HCT116 (cell line): ENCODE data around the gene GPR12. TPM values are rescaled to one million over a fixed set of nuclear protein-coding genes. Genes with fewer than 3 reads are reported as not detected.

Experiments used
- ATAC-seq: fragments of 200-7000 bp; cut with Tn5 transposase; 2 replicates; pipeline ENCODE4 v1.9.1; 2020; ENCODE audit warnings: mild to moderate bottlenecking, moderate library complexity
- BruUV-seq: library from RNA; stranded (reverse); fragments of 400-500 nt; replicated peaks from 2 replicates; lab custom pipeline; 2021; lab: Mats Ljungman, UMichigan
- CTCF ChIA-PET: fragments of 300-600 bp; sonication (Branson Sonifier 250); formaldehyde crosslinking; loops from one replicate; lab custom pipeline; 2021; ENCODE audit warnings: antibody characterized with exemption; lab: Charles Lee
- POLR2A ChIA-PET: fragments of 300-600, 350-600 bp; sonication (Branson Sonifier 250); formaldehyde crosslinking; loops from one replicate; lab custom pipeline; 2021; ENCODE audit warnings: antibody characterized with exemption; lab: Charles Lee
- RAD21 ChIA-PET, 2 experiments: fragments of 300-600 bp; sonication (Branson Sonifier 250); formaldehyde crosslinking; loops; one replicate each; lab custom pipeline; 2023; ENCODE audit warnings: low total read pairs in 2 of 2; ENCODE audit not compliant: uncharacterized antibody in 2 of 2, unreplicated experiment in 2 of 2, low non-redundant PET in 1 of 2; lab: Charles Lee
- DNase-seq: peaks from one replicate; pipeline ENCODE4 v3.0.0-alpha.2; 2010; ENCODE audit warnings: low read depth, low spot score
- H2AFZ ChIP-seq: fragments of 200-600 bp; shearing (Covaris generic), sonication (generic); 2 replicates; pipeline ENCODE4 v1.6.1; 2017; ENCODE audit warnings: low read depth, mixed run types, mixed read lengths, antibody characterized with exemption, low read length; ENCODE audit not compliant: poor library complexity, severe bottlenecking
- H3K27ac ChIP-seq: 2 replicates; pipeline ENCODE4 v1.5.1; 2012; ENCODE audit warnings: low read depth, low read length
- H3K27me3 ChIP-seq: fragments of 200-600 bp; sonication (generic); 2 replicates; pipeline ENCODE4 v1.6.1; 2016; ENCODE audit warnings: mixed run types, low read length, mixed read lengths; ENCODE audit not compliant: insufficient read depth
- H3K36me3 ChIP-seq, 2 experiments: fragments of 200-500 bp in 1 of 2; fragments of 200-600 bp in 1 of 2; sonication (Bioruptor generic) in 1 of 2; sonication (generic) in 1 of 2; 2 replicates each; pipeline versions ENCODE4 v1.5.1 to v1.6.1; 2014 to 2016; ENCODE audit warnings: low read length in 2 of 2, inconsistent platforms in 1 of 2, mixed read lengths in 1 of 2, mixed run types in 1 of 2; ENCODE audit not compliant: insufficient read depth in 2 of 2, control insufficient read depth in 1 of 2
- H3K4me1 ChIP-seq, 2 experiments: fragments of 200-600 bp in 1 of 2; sonication (generic) in 1 of 2; 2 replicates each; pipeline versions ENCODE4 v1.5.1 to v1.6.1; 2012 to 2017; ENCODE audit warnings: low read length in 2 of 2, inconsistent platforms in 1 of 2, mild to moderate bottlenecking in 1 of 2, mixed read lengths in 1 of 2, mixed run types in 1 of 2, moderate library complexity in 1 of 2; ENCODE audit not compliant: insufficient read depth in 2 of 2, control insufficient read depth in 1 of 2
- H3K4me2 ChIP-seq: fragments of 200-600 bp; sonication (generic); 2 replicates; pipeline ENCODE4 v1.6.1; 2017; ENCODE audit warnings: mixed run types, low read length, mixed read lengths
- H3K4me3 ChIP-seq, 2 experiments: fragments of 200-600 bp in 1 of 2; sonication (generic) in 1 of 2; replicated peaks in 1 of 2; 2 replicates each; pipeline ENCODE4 v1.5.1; 2011 to 2016; ENCODE audit warnings: low read length in 2 of 2, control low read depth in 1 of 2, low read depth in 1 of 2, mild to moderate bottlenecking in 1 of 2, mixed read lengths in 1 of 2, mixed run types in 1 of 2
- H3K79me2 ChIP-seq: fragments of 200-600 bp; sonication (generic); 2 replicates; pipeline ENCODE4 v1.6.1; 2017; ENCODE audit warnings: mild to moderate bottlenecking, mixed run types, low read length, moderate library complexity, mixed read lengths; ENCODE audit not compliant: insufficient read depth
- H3K9ac ChIP-seq: fragments of 200-600 bp; sonication (generic); 2 replicates; pipeline ENCODE4 v1.6.1; 2016; ENCODE audit warnings: low read length, mixed read lengths
- H3K9me2 ChIP-seq: fragments of 200-600 bp; sonication (generic), shearing (Covaris generic); 2 replicates; pipeline ENCODE4 v1.6.1; 2017; ENCODE audit warnings: mixed run types, mild to moderate bottlenecking, moderate library complexity; ENCODE audit not compliant: insufficient read depth
- H3K9me3 ChIP-seq, 2 experiments: fragments of 200-500 bp in 1 of 2; fragments of 200-600 bp in 1 of 2; sonication (Bioruptor generic) in 1 of 2; sonication (generic) in 1 of 2; 2 replicates each; pipeline ENCODE4 v1.6.1; 2014 to 2017; ENCODE audit warnings: low read length in 2 of 2, mixed read lengths in 2 of 2, inconsistent platforms in 1 of 2, low read depth in 1 of 2, mild to moderate bottlenecking in 1 of 2, mixed run types in 1 of 2, moderate library complexity in 1 of 2; ENCODE audit not compliant: control insufficient read depth in 1 of 2, insufficient read depth in 1 of 2
- H4K20me1 ChIP-seq: fragments of 200-600 bp; sonication (generic), shearing (Covaris generic); 2 replicates; pipeline ENCODE4 v1.6.1; 2017; ENCODE audit warnings: mixed run types, mild to moderate bottlenecking, moderate library complexity; ENCODE audit not compliant: insufficient read depth
- EZH2 ChIP-seq: fragments of 200-600 bp; sonication (generic); IDR thresholded peaks from 2 replicates; pipeline ENCODE4 v1.6.1; 2017; ENCODE audit warnings: antibody characterized with exemption, mixed run types
- FOSL1 ChIP-seq: IDR thresholded peaks from 2 replicates; pipeline ENCODE4 v1.6.1; 2012; ENCODE audit warnings: low read depth
- SIN3A ChIP-seq: IDR thresholded peaks from 2 replicates; pipeline ENCODE4 v1.6.1; 2012; ENCODE audit warnings: low read depth
- SP1 ChIP-seq: IDR thresholded peaks from 2 replicates; pipeline ENCODE4 v1.6.1; 2012; ENCODE audit warnings: low read depth
- SRF ChIP-seq: IDR thresholded peaks from 2 replicates; pipeline ENCODE4 v1.6.1; 2012; ENCODE audit warnings: low read depth
- TCF7L2 ChIP-seq: IDR thresholded peaks from 2 replicates; pipeline ENCODE4 v1.7.0; 2011; ENCODE audit warnings: borderline replicate concordance, inconsistent platforms; ENCODE audit not compliant: insufficient read depth, insufficient read length; ENCODE audit errors: extremely low read depth
- YY1 ChIP-seq: IDR thresholded peaks from 2 replicates; pipeline ENCODE4 v1.6.1; 2011; ENCODE audit warnings: low read length, low read depth, moderate library complexity, mild to moderate bottlenecking; ENCODE audit not compliant: insufficient replicate concordance; ENCODE audit errors: extremely low read depth
- intact Hi-C: fragments of 100-400 bp; cut with micrococcal nuclease; formaldehyde crosslinking; loops from 2 replicates; pipeline ENCODE4 v1.10.0; 2022
- total RNA-seq: library from RNA; stranded (reverse); gene quantifications from one replicate; pipeline ENCODE4 v1.2.1, GENCODE V29; 2021; ENCODE audit not compliant: unreplicated experiment
- TF ChIP-seq, protein P1 (sequence below): IDR thresholded peaks from 2 replicates; pipeline ENCODE4 v1.6.1; 2012
- TF ChIP-seq, protein P2 (sequence below): IDR thresholded peaks from 2 replicates; pipeline ENCODE4 v1.6.1; 2012

Gene GPR12
- total RNA-seq, 1 experiment from 2014 or later = not detected

DNA sequence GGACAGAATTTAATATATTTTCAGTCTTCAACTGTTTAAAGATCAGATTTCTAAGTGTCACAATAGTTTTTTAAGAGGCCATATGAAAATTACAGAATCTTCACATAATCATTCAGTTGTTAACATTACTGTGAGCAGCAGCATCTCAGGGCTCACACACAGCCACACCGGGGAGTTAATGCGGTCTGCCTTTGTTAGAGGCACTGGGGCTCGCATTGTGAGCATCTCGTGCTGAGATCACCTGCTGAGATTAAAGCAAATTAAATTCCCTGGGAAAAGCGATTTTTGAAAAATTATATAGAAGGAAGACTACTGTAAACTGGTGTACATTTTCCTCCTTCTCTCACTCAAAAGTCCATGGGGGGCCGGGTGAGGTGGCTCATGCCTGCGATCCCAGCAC lies 16.6 kb downstream of the GPR12 start:
- Histone ChIP-seq H3K4me1 (no peaks in the 10 kb centered on the region), H3K9ac (no peak overlapping the region), H3K27ac (no peak overlapping the region), H3K27me3 (peaks cover 76% of the 10 kb centered on the region), H3K36me3 (no peaks in the 10 kb centered on the region), H4K20me1 (no peaks in the 10 kb centered on the region), H3K4me2 (no peak overlapping the region), H3K9me2 (no peaks in the 10 kb centered on the region), H2AFZ (no peak overlapping the region), H3K9me3 (no peaks in the 10 kb centered on the region), H3K4me3 (no peak overlapping the region), H3K79me2 (no peaks in the 10 kb centered on the region)
- TF ChIP-seq EZH2 = no peak
- TF ChIP-seq SP1 = no peak
- DNase-seq (no peak), ATAC-seq (no peak)
- intact Hi-C loops = no loop called here
- POLR2A ChIA-PET = no interaction called here
- CTCF ChIA-PET = no interaction called here
- no TSS peak for BruUV-seq
- RAD21 ChIA-PET = no interaction called here

GRCh38 chr13:26742691-26743358 lies 17.8 kb downstream of the GPR12 start:
- CTCF ChIA-PET = no interaction called here
- TF ChIP-seq, protein P1, sequence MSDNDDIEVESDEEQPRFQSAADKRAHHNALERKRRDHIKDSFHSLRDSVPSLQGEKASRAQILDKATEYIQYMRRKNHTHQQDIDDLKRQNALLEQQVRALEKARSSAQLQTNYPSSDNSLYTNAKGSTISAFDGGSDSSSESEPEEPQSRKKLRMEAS = no peak
- TF ChIP-seq TCF7L2 (no peak), FOSL1 (no peak), SIN3A (no peak), YY1 (no peak), SRF (no peak)
- TF ChIP-seq, protein P2, sequence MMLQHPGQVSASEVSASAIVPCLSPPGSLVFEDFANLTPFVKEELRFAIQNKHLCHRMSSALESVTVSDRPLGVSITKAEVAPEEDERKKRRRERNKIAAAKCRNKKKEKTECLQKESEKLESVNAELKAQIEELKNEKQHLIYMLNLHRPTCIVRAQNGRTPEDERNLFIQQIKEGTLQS = no peak
- TF ChIP-seq, all 23 proteins: peak for 0
- Histone ChIP-seq H3K4me3 (no peak overlapping the region), H3K27me3 (peaks cover 70% of the 10 kb centered on the region), H4K20me1 (no peaks in the 10 kb centered on the region), H3K9me2 (no peaks in the 10 kb centered on the region), H3K4me1 (no peaks in the 10 kb centered on the region), H3K9me3 (no peaks in the 10 kb centered on the region), H3K36me3 (no peaks in the 10 kb centered on the region), H3K9ac (no peak overlapping the region), H3K4me2 (no peak overlapping the region), H3K27ac (no peak overlapping the region), H2AFZ (no peak overlapping the region), H3K79me2 (no peaks in the 10 kb centered on the region)
- intact Hi-C loops = no loop called here
- RAD21 ChIA-PET = no interaction called here
- POLR2A ChIA-PET = no interaction called here
- DNase-seq = no peak
- no peak for ATAC-seq
- no TSS peak for BruUV-seq
